ENCODE results near the gene PAK1. TPM values are rescaled to one million over a fixed set of nuclear protein-coding genes. Genes with fewer than 3 reads are reported as not detected.

Gene PAK1
- total and polyA plus RNA-seq, 2 of the 4 experiments (the other 2 are of a cell fraction) = 34.3 to 60.6 TPM

DNA sequence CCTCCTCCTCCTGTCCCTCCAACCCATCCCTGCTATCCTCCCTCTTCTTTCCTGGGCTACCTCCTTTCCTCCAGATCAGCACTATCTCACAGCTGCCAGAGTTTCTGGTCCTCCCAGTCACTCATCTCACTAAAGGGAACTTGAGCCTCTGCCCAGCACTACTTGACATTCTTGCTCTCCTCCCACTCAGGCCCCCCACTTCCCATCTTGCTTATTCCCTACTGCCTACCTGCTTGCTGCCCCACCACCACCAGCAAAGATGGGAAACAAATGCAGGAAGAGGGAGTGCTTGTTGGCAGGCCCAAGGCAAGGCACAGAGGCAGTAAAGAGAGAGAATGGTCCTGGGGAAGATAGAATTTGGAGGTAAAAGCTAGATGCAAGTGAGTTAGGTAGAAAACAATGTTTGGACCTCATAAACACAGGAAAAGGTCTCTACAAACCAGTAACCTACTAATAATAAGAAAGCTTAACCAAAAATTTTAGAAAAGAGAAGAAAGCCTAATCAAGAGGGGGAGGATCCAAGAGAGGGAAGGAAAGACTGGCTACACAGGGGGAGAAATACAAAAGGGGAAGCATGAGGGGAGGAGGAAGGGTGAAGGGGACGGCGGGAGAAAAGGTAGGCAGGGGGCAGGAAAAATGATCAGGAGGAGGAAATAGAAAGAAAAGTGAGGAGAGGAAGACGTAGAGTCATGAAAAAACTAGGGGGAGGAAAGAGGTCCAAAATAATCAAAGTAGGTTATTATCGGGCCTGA lies 63.6 kb downstream of the PAK1 start:
- Histone ChIP-seq H3K4me3 (ENCODE audit: insufficient read depth, low read depth, low read length) (no peak overlapping the region), H2AFZ (replicated peaks; ENCODE audit: low read length, poor library complexity) (no peak overlapping the region), H3K18ac (ENCODE audit: low read depth, low read length) (no peak overlapping the region), H2BK5ac (ENCODE audit: low read depth, low read length, poor library complexity, severe bottlenecking) (no peak overlapping the region), H3K27ac (ENCODE audit: insufficient read depth, low read length) (no peak overlapping the region), H3K36me3 (ENCODE audit: control insufficient read depth, insufficient read depth, low read length) (no peaks in the 10 kb centered on the region), H2BK15ac (ENCODE audit: low read depth, low read length) (peak overlapping the region; percentile 14; the same call in 1 of the 3 replicates), H2AK5ac (ENCODE audit: low read depth, low read length) (peak overlapping the region; percentile 82), H3K9me3 (ENCODE audit: control insufficient read depth, insufficient read depth, low read length) (no peaks in the 10 kb centered on the region), H3K9me1 (ENCODE audit: insufficient read depth, low read length) (peaks cover 13% of the 10 kb centered on the region), H4K8ac (ENCODE audit: low read depth in 2 of 2, low read length in 2 of 2) (no peak overlapping the region), H3K56ac (ENCODE audit: extremely low read depth, insufficient read depth, low read length) (no peak overlapping the region), H4K5ac (ENCODE audit: low read depth, low read length) (no peak overlapping the region), H2AK9ac (replicated peaks; ENCODE audit: low read depth, low read length, poor library complexity) (peak overlapping the region; percentile 47), H3K4ac (ENCODE audit: low read depth, low read length) (no peak overlapping the region; the same call in 1 of the 2 replicates), H3K4me2 (ENCODE audit: low read depth, low read length) (peak overlapping the region; percentile 1; the same call in 1 of the 2 replicates), H3K23ac (ENCODE audit: low read depth, low read length) (peak overlapping the region; percentile 17), H4K91ac (ENCODE audit: insufficient read depth, low read depth, low read length) (no peak overlapping the region), H3K14ac (replicated peaks; ENCODE audit: low read depth, low read length) (0 out of 2 replicates have a peak overlapping the region, but pooled peaks have one; percentile 7), H3K4me1 (ENCODE audit: control insufficient read depth, insufficient read depth, low read length) (peaks cover 14% of the 10 kb centered on the region), H4K20me1 (ENCODE audit: insufficient read depth, low read length) (peaks cover 5% of the 10 kb centered on the region; the same call in 1 of the 2 replicates), H3K9ac (ENCODE audit: low read depth, low read length) (no peak overlapping the region), H3K79me1 (ENCODE audit: low read depth in 1 of 2, low read length in 2 of 2) (peaks cover 14 to 65% of the 10 kb centered on the region in 2 experiments), H2BK120ac (ENCODE audit: low read depth, low read length) (no peak overlapping the region), H2BK20ac (ENCODE audit: low read depth, low read length) (no peak overlapping the region), H3K27me3 (ENCODE audit: control insufficient read depth, insufficient read depth, low read length) (no peaks in the 10 kb centered on the region)
- CTCF ChIA-PET = no interaction called here
- no TSS peak for BruUV-seq (replicated peaks)
- WGBS, 2 experiments (ENCODE audit: extremely low coverage in 2 of 2, insufficient read length in 1 of 2) = 63% methylated on average over 2 of the region's 4 CpGs; no CpG with 5 or more reads in 1 of the 2 experiments
- intact Hi-C loops (cut with micrococcal nuclease) (loop anchor here (5.0 to 10.0 kb wide), 2 partner anchors 175 to 213 kb away; no protein-coding TSS in a partner anchor), in situ Hi-C loops (cut with MboI; ENCODE audit: low sequenced_read_pairs) (no loop called here), dilution Hi-C loops (cut with HindIII; ENCODE audit: low sequenced_read_pairs, unreplicated experiment) (no loop called here)
- POLR2A ChIA-PET (ENCODE audit: unreplicated experiment) = no interaction called here
- TF ChIP-seq NFE2L2 (IDR thresholded peaks at IDR 0.05; ENCODE audit: low read depth, low read length) (no peak), MAZ (IDR thresholded peaks at IDR 0.05; ENCODE audit: borderline replicate concordance, low read depth, low read length) (no peak), MXI1 (IDR thresholded peaks at IDR 0.05; ENCODE audit: borderline replicate concordance, low read depth, low read length) (no peak)
- ATAC-seq (ENCODE audit: low read depth) (no peak), DNase-seq (no peak)

All from IMR-90 (cell line).